ENCODE data around the gene SPTSSB. TPM values are rescaled to one million over a fixed set of nuclear protein-coding genes. Genes with fewer than 3 reads are reported as not detected.

The SPTSSB gene
- total and polyA plus RNA-seq, 2 donors (not counting 1 experiment from before 2014, with no cell fraction given): not detected

DNA sequence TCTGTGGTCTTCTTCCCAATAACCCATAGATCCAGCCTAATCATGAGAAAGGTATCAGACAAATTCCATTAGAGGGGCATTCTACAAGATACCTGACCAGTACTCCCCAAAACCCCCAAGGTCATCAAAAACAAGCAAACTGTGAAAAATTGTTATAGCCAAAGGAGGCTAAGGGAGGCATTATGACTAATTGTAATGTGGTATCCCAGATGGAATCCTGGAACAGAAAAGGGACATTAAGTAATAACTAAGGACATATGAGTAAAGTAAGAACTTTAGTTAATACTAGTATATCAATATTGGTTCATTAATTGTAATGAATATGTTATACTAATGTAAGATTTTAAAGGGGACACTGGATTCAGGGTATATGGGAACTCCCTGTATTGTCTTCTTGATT lies 20.4 kb downstream of the SPTSSB start:
- DNase-seq (no peak), ATAC-seq (ENCODE audit: low read depth) (no peak)
- Mint-ChIP-seq H3K27me3 (peaks cover 18% of the 10 kb centered on the region), H3K27ac (no peak overlapping the region), H3K4me1 (no peaks in the 10 kb centered on the region), H3K4me3 (no peak overlapping the region), H3K9me3 (ENCODE audit: insufficient read depth) (no peaks in the 10 kb centered on the region)
- POLR2A ChIA-PET: no interaction called here
- H3K27me3 ChIP-seq (replicated peaks in 1 of 4; ENCODE audit: control extremely low read depth in 1 of 4, control insufficient read depth in 3 of 4, insufficient read depth in 4 of 4, low read length in 3 of 4): peaks cover 0 to 9% (median 1%) of the 10 kb centered on the region in 4 experiments
- H3K4me3 ChIP-seq (ENCODE audit: control extremely low read depth in 1 of 5, extremely low read depth in 1 of 5, insufficient read depth in 1 of 5, low read depth in 2 of 5, low read length in 4 of 5): no peak overlapping the region
- H3K79me2 ChIP-seq (ENCODE audit: control insufficient read depth, insufficient read depth, low read length): no peaks in the 10 kb centered on the region
- no peak overlapping the region for H3K4me2 ChIP-seq (replicated peaks; ENCODE audit: low read depth, low read length, poor library complexity, severe bottlenecking)
- CTCF ChIA-PET: no interaction called here
- no peak overlapping the region for H3K27ac ChIP-seq (ENCODE audit: low read length in 2 of 2)
- no peaks in the 10 kb centered on the region for H3K9me3 ChIP-seq (ENCODE audit: control extremely low read depth in 1 of 3, control insufficient read depth in 2 of 3, insufficient read depth in 1 of 3, low read length in 2 of 3)
- no peak overlapping the region for H3K9ac ChIP-seq (ENCODE audit: low read length)
- H4K20me1 ChIP-seq (ENCODE audit: control insufficient read depth, insufficient read depth, low read length, poor library complexity, severe bottlenecking): no peaks in the 10 kb centered on the region
- no peak for TF ChIP-seq EZH2 (IDR thresholded peaks at IDR 0.05; ENCODE audit: borderline replicate concordance, insufficient read depth, low read depth, low read length, poor library complexity, severe bottlenecking)
- TF ChIP-seq, protein P1, sequence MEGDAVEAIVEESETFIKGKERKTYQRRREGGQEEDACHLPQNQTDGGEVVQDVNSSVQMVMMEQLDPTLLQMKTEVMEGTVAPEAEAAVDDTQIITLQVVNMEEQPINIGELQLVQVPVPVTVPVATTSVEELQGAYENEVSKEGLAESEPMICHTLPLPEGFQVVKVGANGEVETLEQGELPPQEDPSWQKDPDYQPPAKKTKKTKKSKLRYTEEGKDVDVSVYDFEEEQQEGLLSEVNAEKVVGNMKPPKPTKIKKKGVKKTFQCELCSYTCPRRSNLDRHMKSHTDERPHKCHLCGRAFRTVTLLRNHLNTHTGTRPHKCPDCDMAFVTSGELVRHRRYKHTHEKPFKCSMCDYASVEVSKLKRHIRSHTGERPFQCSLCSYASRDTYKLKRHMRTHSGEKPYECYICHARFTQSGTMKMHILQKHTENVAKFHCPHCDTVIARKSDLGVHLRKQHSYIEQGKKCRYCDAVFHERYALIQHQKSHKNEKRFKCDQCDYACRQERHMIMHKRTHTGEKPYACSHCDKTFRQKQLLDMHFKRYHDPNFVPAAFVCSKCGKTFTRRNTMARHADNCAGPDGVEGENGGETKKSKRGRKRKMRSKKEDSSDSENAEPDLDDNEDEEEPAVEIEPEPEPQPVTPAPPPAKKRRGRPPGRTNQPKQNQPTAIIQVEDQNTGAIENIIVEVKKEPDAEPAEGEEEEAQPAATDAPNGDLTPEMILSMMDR (IDR thresholded peaks at IDR 0.05): no peak
- no peaks in the 10 kb centered on the region for H3K4me1 ChIP-seq (ENCODE audit: control insufficient read depth in 2 of 2, insufficient read depth in 2 of 2, low read length in 2 of 2)
- no peak overlapping the region for H2AFZ ChIP-seq (ENCODE audit: insufficient read depth, low read depth, low read length, poor library complexity, severe bottlenecking)
- no peaks in the 10 kb centered on the region for H3K36me3 ChIP-seq (replicated peaks in 1 of 2; ENCODE audit: control extremely low read depth in 1 of 2, control insufficient read depth in 1 of 2, extremely low read depth in 1 of 2, insufficient read depth in 2 of 2, low read length in 1 of 2)
- intact Hi-C loops (cut with micrococcal nuclease): no loop called here

DNA sequence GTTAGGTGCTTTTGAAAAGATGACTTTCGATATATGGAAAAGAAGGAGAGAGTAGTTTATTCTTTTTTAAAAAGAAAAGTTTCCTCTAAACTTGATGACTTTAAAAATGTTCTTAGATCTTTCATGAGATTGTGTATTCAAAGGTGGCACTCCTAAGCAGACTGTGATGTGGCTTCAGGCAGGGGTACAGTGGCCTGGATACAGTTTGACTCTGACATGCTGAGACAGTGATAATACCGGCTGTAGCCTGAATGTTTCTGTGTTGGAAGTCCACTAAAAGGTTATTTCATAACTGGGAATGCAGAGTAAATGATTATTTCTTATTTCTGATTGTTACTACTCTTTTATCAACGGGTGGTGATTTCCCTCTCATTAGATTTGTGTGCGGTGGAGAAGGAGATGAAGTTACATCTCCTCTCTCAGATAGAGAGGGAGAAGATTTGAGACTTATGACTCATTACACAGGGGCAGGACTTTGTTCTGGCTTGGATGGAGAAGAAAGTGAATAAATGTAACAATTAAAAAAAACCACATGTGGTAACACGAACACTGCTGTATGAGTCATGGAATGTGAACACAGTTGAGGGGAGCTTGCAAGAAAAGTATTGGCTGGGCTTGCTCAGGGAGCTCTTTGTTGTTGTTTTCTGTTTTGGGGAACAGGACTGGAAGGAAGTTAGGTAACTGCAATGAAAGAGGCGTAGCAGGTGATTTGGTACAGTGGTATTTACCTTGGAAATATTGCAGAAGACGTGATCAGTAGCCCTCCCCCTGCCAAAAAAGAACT lies 21.6 kb downstream of the SPTSSB start:
- Histone ChIP-seq H4K20me1 (ENCODE audit: control insufficient read depth, insufficient read depth, low read length, poor library complexity, severe bottlenecking) (no peaks in the 10 kb centered on the region), H3K4me2 (replicated peaks; ENCODE audit: low read depth, low read length, poor library complexity, severe bottlenecking) (no peak overlapping the region), H3K9ac (ENCODE audit: low read length) (no peak overlapping the region), H3K9me3 (ENCODE audit: control extremely low read depth in 1 of 3, control insufficient read depth in 2 of 3, insufficient read depth in 1 of 3, low read length in 2 of 3) (no peaks in the 10 kb centered on the region), H3K27ac (ENCODE audit: low read length in 2 of 2) (no peak overlapping the region), H3K27me3 (replicated peaks in 1 of 4; ENCODE audit: control extremely low read depth in 1 of 4, control insufficient read depth in 3 of 4, insufficient read depth in 4 of 4, low read length in 3 of 4) (peaks cover 0 to 9% (median 1%) of the 10 kb centered on the region in 4 experiments), H3K36me3 (replicated peaks in 1 of 2; ENCODE audit: control extremely low read depth in 1 of 2, control insufficient read depth in 1 of 2, extremely low read depth in 1 of 2, insufficient read depth in 2 of 2, low read length in 1 of 2) (no peaks in the 10 kb centered on the region), H3K4me1 (ENCODE audit: control insufficient read depth in 2 of 2, insufficient read depth in 2 of 2, low read length in 2 of 2) (no peaks in the 10 kb centered on the region), H3K4me3 (ENCODE audit: control extremely low read depth in 1 of 5, extremely low read depth in 1 of 5, insufficient read depth in 1 of 5, low read depth in 2 of 5, low read length in 4 of 5) (no peak overlapping the region), H2AFZ (ENCODE audit: insufficient read depth, low read depth, low read length, poor library complexity, severe bottlenecking) (no peak overlapping the region), H3K79me2 (ENCODE audit: control insufficient read depth, insufficient read depth, low read length) (no peaks in the 10 kb centered on the region)
- CTCF ChIA-PET: no interaction called here
- Mint-ChIP-seq H3K9me3 (ENCODE audit: insufficient read depth) (no peaks in the 10 kb centered on the region), H3K27ac (no peak overlapping the region), H3K4me3 (no peak overlapping the region), H3K4me1 (no peaks in the 10 kb centered on the region), H3K27me3 (peaks cover 13% of the 10 kb centered on the region)
- 69% methylated on average over 1 of the region's 7 CpGs for WGBS (ENCODE audit: insufficient coverage)
- TF ChIP-seq, protein P1 (IDR thresholded peaks at IDR 0.05): no peak
- TF ChIP-seq EZH2 (IDR thresholded peaks at IDR 0.05; ENCODE audit: borderline replicate concordance, insufficient read depth, low read depth, low read length, poor library complexity, severe bottlenecking): no peak
- POLR2A ChIA-PET: no interaction called here
- DNase-seq (no peak), ATAC-seq (ENCODE audit: low read depth) (no peak)
- intact Hi-C loops (cut with micrococcal nuclease): no loop called here
